Neural crest cell (in vitro differentiated cells): ENCODE measurements around the gene PFN4. TPM values are rescaled to one million over a fixed set of nuclear protein-coding genes. Genes with fewer than 3 reads are reported as not detected.

Source experiments
- DNase-seq: peaks from one replicate; pipeline ENCODE4 v3.0.0; 2021; ENCODE audit warnings: low read depth, mixed read lengths, low spot score
- H3K27ac Mint-ChIP-seq: one replicate; pipeline ENCODE4 v1.8.0; 2021; ENCODE audit warnings: mild to moderate bottlenecking, mixed read lengths; ENCODE audit not compliant: unreplicated experiment
- H3K27me3 Mint-ChIP-seq: 2 replicates; pipeline ENCODE4 v1.8.0; 2021; ENCODE audit warnings: low read depth, mild to moderate bottlenecking, mixed read lengths
- H3K36me3 Mint-ChIP-seq: 2 replicates; pipeline ENCODE4 v1.8.0; 2021; ENCODE audit warnings: low read depth, mild to moderate bottlenecking, mixed read lengths
- H3K4me1 Mint-ChIP-seq: 2 replicates; pipeline ENCODE4 v1.8.0; 2021; ENCODE audit warnings: mixed read lengths
- H3K4me3 Mint-ChIP-seq: one replicate; pipeline ENCODE4 v1.8.0; 2021; ENCODE audit warnings: mild to moderate bottlenecking, mixed read lengths
- H3K9me3 Mint-ChIP-seq: 2 replicates; pipeline ENCODE4 v1.8.0; 2021; ENCODE audit warnings: mixed read lengths
- total RNA-seq: library from RNA; stranded (reverse); gene quantifications from 2 replicates; pipeline ENCODE4 v1.2.1, GENCODE V29; 2021
- TF ChIP-seq, protein P1 (sequence below): fragments of 200-600 bp; sonication (generic); conservative IDR thresholded peaks from 2 replicates; pipeline ENCODE4 v1.5.0; 2021; ENCODE audit warnings: antibody characterized with exemption, mild to moderate bottlenecking

Gene PFN4
- total RNA-seq, 1 donor from 2014 or later, result 1.3 TPM

DNA sequence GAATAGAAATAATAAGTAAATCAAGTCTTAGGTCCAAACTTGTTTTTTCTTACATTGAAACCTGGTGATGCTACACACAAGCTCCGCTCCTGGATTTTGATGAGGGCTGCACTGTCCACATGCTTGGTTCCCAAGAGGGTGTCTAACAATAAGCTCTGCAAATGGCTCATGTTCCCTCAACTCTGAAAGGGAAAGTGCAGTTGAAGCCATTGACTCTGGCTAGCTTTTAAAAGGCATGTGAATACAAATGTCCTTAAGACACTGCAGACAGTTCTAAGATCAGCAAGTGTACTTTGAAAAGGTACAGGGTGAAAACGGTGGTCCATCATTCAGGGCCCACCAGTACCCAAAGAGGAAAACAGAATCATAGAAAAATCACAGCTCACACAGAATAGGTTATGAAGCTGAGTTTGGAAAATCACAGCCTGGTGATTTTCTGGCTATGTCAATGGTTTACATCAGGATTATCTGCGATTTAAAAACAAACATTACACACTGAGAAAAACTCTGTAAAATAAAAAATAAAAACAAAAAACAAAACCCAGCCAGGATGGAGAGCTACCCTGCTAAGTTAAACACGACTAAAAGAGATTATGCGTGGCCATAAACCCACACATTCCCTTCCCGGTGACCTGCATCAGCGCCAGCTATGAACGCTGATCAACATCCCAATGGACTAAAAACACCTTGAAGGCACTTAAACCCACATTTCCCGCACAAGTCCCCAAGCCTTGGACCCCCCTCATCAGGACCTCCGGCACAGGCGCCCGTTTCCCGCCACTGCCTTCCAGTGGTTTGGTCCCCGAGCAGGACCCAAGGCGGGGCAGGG is 554 bp downstream of the PFN4 start:
- Mint-ChIP-seq H3K27ac (peak overlapping the region; percentile 93), H3K4me3 (peak overlapping the region; percentile 91), H3K9me3 (no peaks in the 10 kb centered on the region), H3K36me3 (no peaks in the 10 kb centered on the region), H3K4me1 (peaks cover 30% of the 10 kb centered on the region), H3K27me3 (no peaks in the 10 kb centered on the region)
- DNase-seq, result no peak
- TF ChIP-seq, protein P1, sequence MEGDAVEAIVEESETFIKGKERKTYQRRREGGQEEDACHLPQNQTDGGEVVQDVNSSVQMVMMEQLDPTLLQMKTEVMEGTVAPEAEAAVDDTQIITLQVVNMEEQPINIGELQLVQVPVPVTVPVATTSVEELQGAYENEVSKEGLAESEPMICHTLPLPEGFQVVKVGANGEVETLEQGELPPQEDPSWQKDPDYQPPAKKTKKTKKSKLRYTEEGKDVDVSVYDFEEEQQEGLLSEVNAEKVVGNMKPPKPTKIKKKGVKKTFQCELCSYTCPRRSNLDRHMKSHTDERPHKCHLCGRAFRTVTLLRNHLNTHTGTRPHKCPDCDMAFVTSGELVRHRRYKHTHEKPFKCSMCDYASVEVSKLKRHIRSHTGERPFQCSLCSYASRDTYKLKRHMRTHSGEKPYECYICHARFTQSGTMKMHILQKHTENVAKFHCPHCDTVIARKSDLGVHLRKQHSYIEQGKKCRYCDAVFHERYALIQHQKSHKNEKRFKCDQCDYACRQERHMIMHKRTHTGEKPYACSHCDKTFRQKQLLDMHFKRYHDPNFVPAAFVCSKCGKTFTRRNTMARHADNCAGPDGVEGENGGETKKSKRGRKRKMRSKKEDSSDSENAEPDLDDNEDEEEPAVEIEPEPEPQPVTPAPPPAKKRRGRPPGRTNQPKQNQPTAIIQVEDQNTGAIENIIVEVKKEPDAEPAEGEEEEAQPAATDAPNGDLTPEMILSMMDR, result no peak

DNA sequence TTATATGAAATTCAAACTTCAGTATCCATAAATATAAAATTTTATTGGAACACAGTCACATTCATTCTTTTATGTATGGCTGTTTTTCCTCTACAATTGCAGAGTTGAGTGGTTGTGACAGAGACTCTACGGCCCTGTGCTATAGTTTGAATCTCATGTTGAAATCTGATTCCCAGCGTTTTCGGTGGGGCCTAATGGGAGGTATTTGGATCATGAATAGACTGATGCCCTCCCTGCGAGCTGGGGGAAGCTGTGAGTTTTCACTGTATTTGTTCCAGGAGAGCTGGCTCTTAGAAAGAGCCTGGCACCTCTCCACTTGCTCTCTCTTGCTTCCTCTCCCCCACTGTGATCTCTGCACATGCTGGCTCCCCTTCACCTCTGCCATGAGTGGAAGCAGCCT is 1.7 kb downstream of the PFN4 start:
- Mint-ChIP-seq H3K4me1 (peaks cover 30% of the 10 kb centered on the region), H3K9me3 (no peaks in the 10 kb centered on the region), H3K36me3 (no peaks in the 10 kb centered on the region), H3K27me3 (no peaks in the 10 kb centered on the region), H3K4me3 (peak overlapping the region; percentile 66), H3K27ac (no peak overlapping the region)
- TF ChIP-seq, protein P1, result no peak
- DNase-seq, result no peak

DNA sequence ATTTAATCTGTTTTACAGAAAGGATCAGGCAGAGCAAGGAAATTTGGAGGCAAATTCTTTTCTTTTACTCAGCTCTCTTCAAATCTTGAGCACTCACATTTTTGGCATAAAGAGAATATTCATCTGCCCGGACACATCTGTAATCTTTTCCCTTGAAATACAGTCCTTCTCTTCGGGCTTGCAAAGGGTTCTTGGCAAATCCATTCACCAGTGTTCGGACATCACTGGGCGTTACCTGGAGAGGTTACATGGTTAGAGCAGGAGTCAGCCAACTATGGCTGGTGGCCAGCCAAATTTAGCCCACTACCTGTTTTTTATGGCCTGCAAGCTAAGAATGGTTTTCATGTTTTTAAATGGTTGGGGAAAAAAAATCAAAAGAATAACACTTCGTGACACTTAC is 2.1 kb downstream of the PFN4 start:
- Mint-ChIP-seq H3K36me3 (no peaks in the 10 kb centered on the region), H3K27me3 (no peaks in the 10 kb centered on the region), H3K9me3 (no peaks in the 10 kb centered on the region), H3K4me3 (peak overlapping the region; percentile 71), H3K4me1 (peaks cover 30% of the 10 kb centered on the region), H3K27ac (no peak overlapping the region)
- DNase-seq, result no peak
- TF ChIP-seq, protein P1, result no peak

DNA sequence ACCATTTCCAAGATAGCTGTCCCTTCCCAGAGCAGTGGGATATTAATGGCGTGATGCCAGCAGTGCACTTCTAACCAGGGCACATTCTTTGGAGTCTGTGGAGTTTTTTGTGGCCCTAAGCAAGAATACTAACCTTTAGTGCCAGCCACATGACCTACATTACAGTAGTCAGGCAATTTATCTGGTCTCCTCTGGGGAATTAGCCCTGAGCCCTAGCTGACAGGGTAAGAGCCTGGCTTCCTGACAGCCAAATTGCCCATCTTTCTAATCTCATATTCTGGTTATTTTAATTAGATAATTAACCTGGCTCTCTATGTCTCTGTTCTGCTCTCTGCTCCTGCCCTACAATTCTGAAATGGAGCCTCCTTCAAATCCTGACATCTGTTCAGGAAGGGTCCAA is 5.2 kb downstream of the PFN4 start:
- no peak overlapping the region for H3K27ac Mint-ChIP-seq
- no peaks in the 10 kb centered on the region for H3K27me3 Mint-ChIP-seq
- no peaks in the 10 kb centered on the region for H3K9me3 Mint-ChIP-seq
- no peak for DNase-seq
- TF ChIP-seq, protein P1, result no peak
- H3K36me3 Mint-ChIP-seq, result peaks cover 3% of the 10 kb centered on the region
- peaks cover 17% of the 10 kb centered on the region for H3K4me1 Mint-ChIP-seq
- no peak overlapping the region for H3K4me3 Mint-ChIP-seq

DNA sequence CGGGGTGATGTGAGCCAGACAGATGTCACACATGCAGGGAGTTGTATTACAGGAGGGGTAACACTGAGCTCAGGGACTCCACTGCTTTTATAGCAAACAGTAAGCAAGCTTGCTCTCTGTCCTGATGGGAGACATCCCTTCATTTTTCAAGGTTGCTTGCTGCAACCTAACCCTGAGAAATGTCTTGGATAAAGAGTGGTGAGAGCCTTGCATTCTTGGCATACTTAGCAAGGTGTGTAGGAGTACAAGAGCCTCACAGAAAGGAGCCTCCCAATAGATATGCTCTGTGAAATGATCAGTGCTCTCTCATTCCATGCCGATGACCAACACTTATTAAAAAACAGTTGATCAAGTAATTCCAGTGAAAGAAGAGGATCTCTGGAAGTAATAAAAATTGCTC is 8.1 kb downstream of the PFN4 start:
- no peak for DNase-seq
- H3K9me3 Mint-ChIP-seq, result no peaks in the 10 kb centered on the region
- no peak overlapping the region for H3K4me3 Mint-ChIP-seq
- peaks cover 3% of the 10 kb centered on the region for H3K36me3 Mint-ChIP-seq
- no peaks in the 10 kb centered on the region for H3K4me1 Mint-ChIP-seq
- TF ChIP-seq, protein P1, result no peak
- no peak overlapping the region for H3K27ac Mint-ChIP-seq
- no peaks in the 10 kb centered on the region for H3K27me3 Mint-ChIP-seq
